ENCODE results near the gene DNAH17.

Gene DNAH17

GRCh38 chr17:78575340-78575739, 1.9 kb downstream of the DNAH17 start:
- no peak overlapping the region for H3K4me3 ChIP-seq (ENCODE audit: low read depth, low read length)
- no peak for DNase-seq (ENCODE audit: low read depth)
- TF ChIP-seq CTCF (conservative IDR thresholded peaks at IDR 0.05; ENCODE audit: low read depth, low read length), result no peak

- peak; percentile 4 for TF ChIP-seq CTCF (conservative IDR thresholded peaks at IDR 0.05; ENCODE audit: low read depth, low read length)
- no peak for DNase-seq (ENCODE audit: low read depth)
- H3K4me3 ChIP-seq (ENCODE audit: low read depth, low read length), result no peak overlapping the region
Observed at GRCh38 chr17:78573955-78574354, 3.2 kb downstream of the DNAH17 start.

GRCh38 chr17:78572239-78573205, 4.7 kb downstream of the DNAH17 start:
- no peak for DNase-seq (ENCODE audit: low read depth)

GRCh38 chr17:78571329-78571728, 5.9 kb downstream of the DNAH17 start:
- no peak for TF ChIP-seq CTCF (conservative IDR thresholded peaks at IDR 0.05; ENCODE audit: low read depth, low read length)
- no peak for DNase-seq (ENCODE audit: low read depth)
- no peak overlapping the region for H3K4me3 ChIP-seq (ENCODE audit: low read depth, low read length)

More at GRCh38 chr17:78572239-78573205, 4.7 kb downstream of the DNAH17 start:
- H3K4me3 ChIP-seq (ENCODE audit: low read depth, low read length), result no peak overlapping the region
- no peak for TF ChIP-seq CTCF (conservative IDR thresholded peaks at IDR 0.05; ENCODE audit: low read depth, low read length)

- DNase-seq (ENCODE audit: low read depth), result peak; percentile 32
- no peak for TF ChIP-seq CTCF (conservative IDR thresholded peaks at IDR 0.05; ENCODE audit: low read depth, low read length)
- no peak overlapping the region for H3K4me3 ChIP-seq (ENCODE audit: low read depth, low read length)
Observed at GRCh38 chr17:78568494-78569115, 8.6 kb downstream of the DNAH17 start.

- no peak for TF ChIP-seq CTCF (conservative IDR thresholded peaks at IDR 0.05; ENCODE audit: low read depth, low read length)
- no peak overlapping the region for H3K4me3 ChIP-seq (ENCODE audit: low read depth, low read length)
- no peak for DNase-seq (ENCODE audit: low read depth)
Observed at GRCh38 chr17:78567991-78568390, 9.2 kb downstream of the DNAH17 start.

All from choroid plexus epithelial cell (primary cell).